Spleen (tissue), 7 donors: ENCODE data around the gene ARL10.

Experiments
- CTCF ChIP-seq, 11 experiments: fragments of 200-600 bp in 7 of 11; fragments of 450-650 bp in 4 of 11; sonication (generic) in 4 of 11; IDR thresholded peaks in 8 of 11; conservative IDR thresholded peaks in 3 of 11; 1 replicate in 7 of 11; 2 replicates in 4 of 11; pipeline versions ENCODE4 v1.4.0 to v1.8.0; 2016 to 2021; ENCODE audit warnings: antibody characterized with exemption in 11 of 11, inconsistent platforms in 4 of 11, mild to moderate bottlenecking in 1 of 11
- POLR2AphosphoS5 ChIP-seq, 3 donors: sonication (generic); formaldehyde crosslinking; IDR thresholded peaks; one replicate each; pipeline ENCODE4 v1.5.1; 2017; ENCODE audit warnings: antibody characterized with exemption in 3 of 3
- donor health status: DM: no; HTN: no; CAD: no; lungs with moderate emphysema.
- donor health status: DM: no; HTN: no; CAD: no.
- donor health status: DM: no; HTN: no; CAD: no.

- TF ChIP-seq POLR2AphosphoS5 (IDR thresholded peaks at IDR 0.05) = no peak
- TF ChIP-seq CTCF (IDR thresholded peaks at IDR 0.05 in 8 of 11, conservative IDR thresholded peaks at IDR 0.05 in 3 of 11) = no peak
These were observed 31.1 kb upstream of the ARL10 start for GRCh38 chr5:176334031-176334770.
